Left lobe of liver (tissue), 2 donors: ENCODE measurements around the gene DISP1. TPM values are rescaled to one million over a fixed set of nuclear protein-coding genes. Genes with fewer than 3 reads are reported as not detected.
A peak's percentile ranks its signal among the peaks of the same experiment; 100 is the strongest.

ENCODE experiments used
- ATAC-seq: fragments of 200-7000 bp; cut with Tn5 transposase; one replicate; pipeline ENCODE4 v1.9.1; 2020; ENCODE audit warnings: mild to moderate bottlenecking, moderate library complexity
- DNase-seq: peaks from one replicate; pipeline ENCODE4 v3.0.0-alpha.2; 2020; ENCODE audit warnings: low spot score
- total RNA-seq: library from RNA; stranded (reverse); gene quantifications from one replicate; pipeline ENCODE4 v1.2.1, GENCODE V29; 2021
- donor health status: DM: no; HTN: no; CAD: no; lungs with moderate emphysema.
- donor health status: DM: no; HTN: yes; CAD: no.

DISP1 gene
- 3.4 TPM for total RNA-seq

- peak; percentile 88 for DNase-seq
- ATAC-seq: peak; percentile 97
Observed at GRCh38 chr1:222814536-222815439, at the start of gene DISP1. TSS of gene DISP1 (plus strand) at chr1:222815039. CDS start at chr1:222942824, 127,785 bp downstream.

- no peak for DNase-seq
- ATAC-seq: no peak
Observed at GRCh38 chr1:222767152-222767571, 47.7 kb upstream of the DISP1 start.

- ATAC-seq (no peak), DNase-seq (no peak)
Observed at GRCh38 chr1:222768592-222768991, 46.2 kb upstream of the DISP1 start.

- DNase-seq: no peak
- no peak for ATAC-seq
Observed at GRCh38 chr1:222769181-222769580, 45.7 kb upstream of the DISP1 start.

GRCh38 chr1:222769971-222770620, 44.7 kb upstream of the DISP1 start:
- DNase-seq: no peak
- ATAC-seq: no peak

- DNase-seq: no peak
Observed at GRCh38 chr1:222772996-222773379, 41.9 kb upstream of the DISP1 start.

GRCh38 chr1:222777463-222777862, 37.4 kb upstream of the DISP1 start:
- DNase-seq: no peak
- no peak for ATAC-seq

More at GRCh38 chr1:222772996-222773379, 41.9 kb upstream of the DISP1 start:
- ATAC-seq: no peak

GRCh38 chr1:222777977-222778376, 36.9 kb upstream of the DISP1 start:
- no peak for DNase-seq
- no peak for ATAC-seq

GRCh38 chr1:222781251-222781650, 33.6 kb upstream of the DISP1 start:
- no peak for ATAC-seq
- DNase-seq: no peak

GRCh38 chr1:222783051-222783450, 31.8 kb upstream of the DISP1 start:
- DNase-seq (no peak), ATAC-seq (no peak)

- no peak for ATAC-seq
- DNase-seq: no peak
Observed at GRCh38 chr1:222784371-222784770, 30.5 kb upstream of the DISP1 start.

- no peak for ATAC-seq
- DNase-seq: no peak
Observed at GRCh38 chr1:222784916-222785315, 29.9 kb upstream of the DISP1 start.

GRCh38 chr1:222785529-222785928, 29.3 kb upstream of the DISP1 start:
- ATAC-seq: no peak
- no peak for DNase-seq

- no peak for ATAC-seq
- DNase-seq: no peak
Observed at GRCh38 chr1:222786121-222786520, 28.7 kb upstream of the DISP1 start.

- ATAC-seq (no peak), DNase-seq (no peak)
Observed at GRCh38 chr1:222787729-222788128, 27.1 kb upstream of the DISP1 start.

- ATAC-seq (no peak), DNase-seq (no peak)
Observed at GRCh38 chr1:222788402-222789156, 26.3 kb upstream of the DISP1 start.

GRCh38 chr1:222790115-222790514, 24.7 kb upstream of the DISP1 start:
- ATAC-seq (no peak), DNase-seq (no peak)

- ATAC-seq (no peak), DNase-seq (no peak)
Observed at GRCh38 chr1:222790520-222790919, 24.3 kb upstream of the DISP1 start.

GRCh38 chr1:222791006-222791710, 23.7 kb upstream of the DISP1 start:
- DNase-seq (no peak), ATAC-seq (no peak)

GRCh38 chr1:222792744-222793143, 22.1 kb upstream of the DISP1 start:
- ATAC-seq (peak; percentile 69), DNase-seq (no peak)
